Mesenteric fat pad (tissue), 1 donor: Measurements from ENCODE around the gene STK10. TPM values are rescaled to one million over a fixed set of nuclear protein-coding genes. Genes with fewer than 3 reads are reported as not detected.
"Not testable (repeated sequence)": the region's sequence is repeated elsewhere in the genome, so short reads cannot be mapped to it uniquely, and the experiment has no call there.

Experiments used
- DNase-seq: peaks from one replicate; pipeline ENCODE4 v3.0.0-alpha.2; 2020; ENCODE audit warnings: low spot score
- total RNA-seq: library from RNA; stranded (reverse); fragmentation: NEBNext Ultra II Directional; extraction: Animal tissue kit (Norgen Biotek cat#: 25700); gene quantifications from one replicate; pipeline ENCODE4 v1.2.1, GENCODE V29; 2021
- donor health status: DM: yes; HTN: yes; CAD: no.

STK10 gene
- total RNA-seq, 1 donor from 2014 or later: 82.2 TPM

DNA sequence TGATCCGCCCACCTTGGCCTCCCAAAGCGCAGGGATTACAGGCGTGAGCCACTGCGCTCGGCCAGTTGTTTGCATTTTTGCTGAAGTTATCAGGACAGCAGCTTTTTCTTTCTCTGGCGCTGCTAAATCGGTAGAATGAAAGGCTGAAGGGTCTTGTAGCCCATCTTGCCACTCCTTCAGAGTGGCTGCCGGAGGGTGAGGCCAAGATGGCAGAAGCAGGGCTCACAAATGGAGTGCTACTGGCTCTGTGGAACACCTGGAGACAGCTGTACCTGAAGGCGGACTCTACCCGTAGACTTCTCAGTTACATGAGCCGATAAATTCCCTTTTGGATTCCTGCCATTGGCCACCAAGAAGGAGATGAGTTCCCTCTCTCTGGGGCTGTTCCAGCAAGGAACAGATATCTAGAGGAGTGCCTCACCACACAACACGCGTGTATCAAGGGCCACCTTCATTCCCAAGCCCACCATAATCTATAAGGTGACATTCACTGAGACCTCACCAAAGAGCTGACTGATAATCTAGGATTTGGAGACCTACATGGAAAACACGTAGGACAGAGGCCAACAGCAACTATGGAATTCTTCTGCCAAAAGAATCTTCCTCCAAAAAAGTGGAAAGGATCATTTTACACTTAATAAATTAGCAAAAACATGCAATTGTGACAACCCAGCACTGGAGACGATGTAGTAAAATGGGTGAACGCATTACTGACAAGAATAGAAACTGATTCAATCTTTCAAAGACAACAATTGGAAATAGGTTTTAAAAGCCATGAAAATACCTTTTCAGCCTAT is 21.8 kb downstream of the STK10 start:
- DNase-seq: no peak

DNA sequence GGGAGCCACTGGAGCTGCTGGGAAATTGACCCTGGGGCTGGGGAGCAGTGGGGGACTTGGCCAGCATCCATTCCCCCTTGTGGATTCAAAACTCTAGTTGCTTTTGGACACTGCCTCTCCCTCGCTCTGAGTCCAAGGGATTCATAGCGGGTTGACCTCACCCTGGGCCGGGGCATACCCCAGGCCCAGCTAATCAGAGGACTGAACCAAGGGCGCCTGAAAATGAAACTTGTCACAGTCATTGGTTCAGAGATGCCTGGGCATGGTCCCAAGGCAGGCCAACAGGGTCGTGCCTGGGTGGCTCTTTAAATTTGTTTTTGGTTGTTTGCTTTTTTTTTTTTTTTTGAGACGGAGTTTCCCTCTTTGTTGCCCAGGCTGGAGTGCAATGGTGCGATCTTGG is 22.6 kb downstream of the STK10 start:
- no peak for DNase-seq

DNA sequence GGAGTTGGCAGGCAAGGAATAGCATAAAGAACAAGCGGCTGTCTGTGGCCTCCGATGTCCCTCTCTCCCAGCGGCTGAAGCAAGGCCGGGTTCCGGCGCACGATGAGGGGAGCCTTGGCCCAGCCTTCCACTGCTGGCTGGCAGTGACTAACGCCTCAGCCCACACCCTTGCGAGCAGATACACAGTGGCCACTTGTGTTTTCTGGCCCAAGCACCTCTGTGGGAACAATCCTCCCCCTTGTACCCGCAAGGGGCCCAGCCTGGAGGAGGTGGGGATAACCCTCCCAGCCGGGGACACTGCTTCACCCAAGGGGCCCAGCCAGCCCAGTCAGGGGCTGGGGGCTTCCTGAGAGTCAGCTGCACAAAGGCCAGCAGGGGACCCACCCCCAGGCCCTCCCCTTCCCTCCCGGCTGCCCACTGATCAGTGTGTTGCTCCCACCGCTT is 23.2 kb downstream of the STK10 start:
- no peak for DNase-seq

DNA sequence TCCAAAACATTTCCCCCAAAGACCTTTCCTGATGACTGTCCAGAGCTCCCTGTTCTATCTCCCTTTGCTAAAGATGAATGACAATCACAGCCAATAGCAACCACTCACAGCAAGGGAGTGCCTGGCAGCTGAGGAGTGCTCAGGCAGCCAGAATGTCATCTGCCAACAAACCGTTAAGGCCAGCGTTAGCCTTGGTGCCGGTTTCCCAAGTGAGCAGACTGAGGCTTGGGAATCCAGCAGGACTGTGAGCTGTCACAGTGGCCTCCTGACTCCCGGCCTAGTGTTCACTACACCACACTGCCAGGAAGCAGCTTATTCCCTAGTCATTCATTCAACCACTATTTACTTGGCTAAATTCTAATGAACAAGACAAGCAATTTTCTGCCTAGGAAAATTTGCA is 24.7 kb downstream of the STK10 start:
- DNase-seq: no peak

DNA sequence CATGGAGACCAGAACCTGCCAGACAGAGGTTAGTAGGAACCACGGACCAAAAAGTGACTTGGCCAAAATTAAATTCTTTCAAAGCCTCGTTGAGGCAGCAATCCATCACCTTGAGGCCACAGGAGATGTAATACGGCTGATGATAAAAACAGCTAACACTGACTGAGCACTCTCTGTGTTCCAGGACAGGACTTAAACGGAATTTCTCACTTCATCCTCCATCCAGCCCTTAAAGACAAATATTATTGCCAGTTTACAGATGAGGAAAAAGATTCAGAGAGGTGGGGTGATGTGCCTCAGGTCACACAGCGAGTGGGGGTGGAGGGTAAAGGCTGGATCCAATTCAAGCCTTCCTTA is 25.1 kb downstream of the STK10 start:
- DNase-seq: no peak

DNA sequence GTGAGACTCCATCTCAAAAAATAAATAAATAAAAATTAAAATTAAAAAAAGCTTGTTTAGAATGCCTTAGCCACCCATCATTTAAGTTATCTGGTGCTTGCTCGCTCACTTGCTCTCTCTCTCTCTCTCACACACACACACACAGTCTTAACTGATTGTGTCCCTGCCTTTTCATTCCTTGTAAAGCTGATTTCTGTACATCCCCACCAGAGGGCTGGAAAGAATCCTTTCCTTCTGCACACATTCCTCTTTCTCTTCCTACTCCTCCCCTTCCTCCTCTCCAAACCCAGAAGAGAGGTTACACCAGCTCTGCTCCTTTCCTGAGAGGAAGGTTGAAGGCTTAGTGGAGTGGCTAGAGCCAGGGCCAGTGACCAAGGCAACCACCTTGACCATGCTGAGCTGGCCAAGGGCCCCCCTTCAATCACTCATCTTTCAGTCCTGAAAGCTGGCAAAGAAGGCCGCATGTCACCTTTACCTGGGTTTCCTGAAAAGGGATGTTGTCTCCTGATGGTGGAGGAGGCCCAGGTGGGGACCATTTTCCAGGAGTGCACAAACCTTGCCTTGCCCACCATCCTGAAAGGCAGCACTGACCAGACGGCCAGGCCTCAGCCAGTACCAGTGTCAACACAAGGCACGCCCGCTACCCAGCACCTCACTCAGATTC is 25.6 kb downstream of the STK10 start:
- DNase-seq: no peak

DNA sequence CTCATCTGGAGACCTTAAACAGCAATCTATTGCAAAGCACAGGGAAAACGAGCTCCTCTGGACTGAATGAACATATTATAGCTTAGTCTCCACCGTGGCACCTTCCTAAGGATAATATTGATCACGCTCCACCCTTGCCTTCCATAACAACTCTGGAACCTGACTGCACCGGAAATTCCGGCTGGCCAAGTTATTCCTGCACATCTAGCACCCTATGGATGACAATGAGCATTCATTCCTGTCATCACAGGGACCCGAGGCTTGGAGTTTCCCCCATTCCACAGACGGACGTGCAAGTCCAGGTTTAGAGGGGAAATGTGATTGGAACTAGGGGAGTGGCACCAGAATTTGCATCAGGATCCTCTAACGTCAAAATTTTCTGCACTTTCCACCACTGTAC is 27.5 kb downstream of the STK10 start:
- no peak for DNase-seq

DNA sequence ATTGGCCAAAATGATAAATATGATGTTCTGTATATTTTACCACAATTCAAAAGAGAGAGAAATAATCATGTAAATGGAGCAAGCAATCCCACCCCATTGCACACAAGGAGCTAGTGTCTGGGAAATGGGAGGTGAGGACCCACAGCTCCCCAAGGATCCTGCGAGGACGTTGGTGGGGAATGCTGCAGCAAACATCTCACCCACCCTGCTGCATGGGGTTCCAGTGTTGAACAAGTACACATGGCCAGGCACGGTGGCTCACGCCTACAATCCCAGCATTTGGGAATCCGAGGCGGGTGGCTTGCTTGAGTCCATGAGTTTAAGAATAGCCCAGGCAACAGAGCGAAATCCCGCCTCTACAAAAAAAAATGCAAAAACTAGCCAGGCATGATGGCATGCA is 29.0 kb downstream of the STK10 start:
- no peak for DNase-seq

DNA sequence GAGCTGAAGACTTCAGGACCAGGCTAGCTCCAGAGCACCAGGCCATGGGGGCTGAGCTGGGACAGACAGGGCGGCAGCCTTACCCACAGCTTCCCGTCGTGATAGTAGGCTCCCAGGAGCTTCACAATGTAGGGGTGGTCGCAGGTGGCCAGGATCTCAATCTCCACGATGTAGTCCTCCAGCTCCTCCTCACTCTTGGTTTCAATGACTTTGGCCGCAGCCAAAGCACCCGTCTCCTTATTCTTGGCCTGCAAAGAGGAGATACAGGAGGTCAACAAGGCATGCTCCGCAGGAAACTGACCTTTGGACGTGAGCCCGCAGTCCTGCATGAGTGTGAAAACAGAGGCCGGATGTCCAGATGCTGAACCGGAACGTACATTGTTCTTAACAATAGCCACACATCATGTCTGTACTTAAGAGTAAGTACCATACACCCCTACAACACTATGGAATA is 31.5 kb downstream of the STK10 start:
- DNase-seq: no peak

DNA sequence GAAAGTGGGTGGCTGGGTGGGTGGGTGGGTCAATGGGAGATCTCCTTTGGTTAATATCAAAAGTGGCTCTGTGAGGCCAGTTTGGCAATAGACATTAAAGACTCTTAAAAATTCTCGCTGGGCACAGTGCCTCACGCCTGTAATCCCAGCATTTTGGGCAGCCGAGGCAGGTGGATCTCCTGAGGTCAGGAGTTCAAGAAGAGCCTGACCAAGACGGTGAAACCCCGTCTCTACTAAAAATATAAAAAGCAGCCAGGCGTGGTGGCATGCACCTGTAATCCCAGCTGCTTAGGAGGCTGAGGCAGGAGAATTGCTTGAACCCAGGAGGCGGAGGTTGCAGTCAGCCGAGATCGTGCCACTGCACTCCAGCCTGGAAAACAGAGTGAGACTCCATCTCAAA is 32.9 kb downstream of the STK10 start:
- not testable (repeated sequence) for DNase-seq

DNA sequence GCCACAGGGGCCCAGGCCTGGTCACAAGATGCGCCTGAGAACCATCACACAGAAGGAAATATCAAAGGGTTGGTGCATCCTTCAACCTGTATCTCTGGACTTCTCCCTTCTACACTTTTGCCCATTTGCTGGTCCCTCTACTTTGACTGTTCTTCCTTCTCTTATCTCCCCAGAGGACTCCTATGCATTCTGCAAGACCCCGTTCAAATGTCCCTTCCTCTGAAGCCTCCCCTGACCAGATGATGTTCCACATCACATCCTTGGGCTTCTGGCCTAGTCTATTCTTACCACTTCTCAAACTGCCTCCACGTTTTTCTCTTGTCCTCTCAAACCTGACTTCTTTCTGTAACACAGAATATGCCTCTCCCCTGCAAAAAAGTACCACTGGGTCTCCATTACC is 34.3 kb downstream of the STK10 start:
- no peak for DNase-seq

DNA sequence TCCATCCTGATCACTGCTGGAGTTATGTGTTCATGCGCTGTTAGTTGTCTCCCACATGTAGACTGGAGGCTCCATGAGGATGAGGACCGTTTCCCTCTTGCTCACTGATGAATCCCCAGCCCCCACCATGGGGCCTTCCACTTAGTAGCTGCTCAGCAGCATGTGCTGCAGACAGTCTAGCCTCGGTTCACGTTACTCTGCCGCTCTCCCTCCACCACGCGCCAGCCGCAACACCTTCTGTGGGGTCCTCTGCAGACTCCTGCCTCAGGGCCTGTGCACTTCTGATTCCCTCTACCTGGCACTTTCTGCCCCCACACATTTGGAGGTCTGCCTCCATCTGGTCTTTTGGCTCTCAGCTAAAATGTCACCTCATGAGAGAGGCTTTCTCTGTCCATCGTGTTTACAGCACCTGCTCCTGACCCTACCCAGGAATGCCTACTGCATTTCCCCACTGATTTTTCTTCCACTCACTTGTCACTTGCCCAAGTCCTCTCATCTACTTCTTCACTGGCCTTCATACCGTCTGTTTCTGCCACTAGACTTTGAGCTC is 36.3 kb downstream of the STK10 start:
- no peak for DNase-seq

DNA sequence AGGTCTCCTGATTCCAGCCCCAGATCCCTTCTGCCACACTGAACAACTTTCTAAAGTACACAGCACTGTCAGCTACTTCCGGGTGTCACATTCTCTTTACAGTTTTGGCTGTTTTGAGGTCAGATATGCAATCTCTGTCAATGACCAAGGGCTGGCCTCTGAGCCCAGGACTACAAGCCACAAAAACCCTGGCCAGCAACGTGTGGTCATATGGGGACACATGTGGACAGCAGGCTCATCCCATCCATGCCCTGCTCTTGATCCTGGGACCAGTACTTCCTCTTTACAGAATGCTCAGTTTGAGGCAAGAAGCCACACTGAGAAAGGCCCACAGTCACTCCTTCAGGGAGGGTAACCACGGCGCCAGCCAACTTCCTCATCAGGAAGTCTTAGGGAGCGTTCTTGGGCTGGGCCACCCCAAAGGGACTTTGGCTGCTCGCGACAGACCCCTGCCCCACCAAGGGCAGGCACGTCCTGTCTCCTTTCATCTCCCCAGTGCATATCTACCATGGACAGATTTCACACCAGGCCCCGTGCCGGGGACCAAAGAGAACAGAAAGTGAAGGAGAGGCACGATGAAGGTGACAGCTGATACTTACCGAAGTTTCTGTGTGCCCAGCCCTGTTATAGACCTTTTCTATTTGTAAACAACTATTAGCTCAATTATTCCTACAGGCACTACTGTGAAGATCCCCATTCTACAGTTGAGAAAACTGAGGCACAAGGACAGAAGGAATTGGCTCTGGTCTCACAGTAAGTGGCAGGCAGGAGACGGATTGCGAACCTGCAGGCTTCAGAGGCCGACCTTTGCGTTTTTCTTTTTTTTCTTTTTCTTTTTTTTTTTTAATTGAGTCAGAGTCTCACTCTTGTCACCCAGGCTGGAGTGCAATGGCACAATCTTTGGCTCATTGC is 37.3 kb downstream of the STK10 start:
- no peak for DNase-seq

DNA sequence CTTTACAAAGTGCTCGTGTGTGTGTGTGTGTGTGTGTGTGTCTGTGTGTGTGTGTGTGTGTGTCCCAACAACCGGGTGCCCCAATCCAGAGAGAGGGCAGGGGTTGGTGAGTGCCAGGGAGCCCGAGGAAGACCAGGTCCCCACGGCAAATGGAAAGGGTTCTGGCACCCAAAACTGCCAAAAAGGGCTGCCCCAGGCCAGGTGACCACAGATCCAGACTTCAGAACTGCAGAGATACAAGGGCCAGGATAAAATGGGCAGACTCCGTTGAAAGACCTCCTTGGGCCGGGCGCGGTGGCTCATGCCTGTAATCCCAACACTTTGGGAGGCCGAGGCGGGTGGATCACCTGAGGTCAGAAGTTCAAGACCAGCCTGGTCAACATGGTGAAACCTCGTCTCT is 38.5 kb downstream of the STK10 start:
- not testable (repeated sequence) for DNase-seq

DNA sequence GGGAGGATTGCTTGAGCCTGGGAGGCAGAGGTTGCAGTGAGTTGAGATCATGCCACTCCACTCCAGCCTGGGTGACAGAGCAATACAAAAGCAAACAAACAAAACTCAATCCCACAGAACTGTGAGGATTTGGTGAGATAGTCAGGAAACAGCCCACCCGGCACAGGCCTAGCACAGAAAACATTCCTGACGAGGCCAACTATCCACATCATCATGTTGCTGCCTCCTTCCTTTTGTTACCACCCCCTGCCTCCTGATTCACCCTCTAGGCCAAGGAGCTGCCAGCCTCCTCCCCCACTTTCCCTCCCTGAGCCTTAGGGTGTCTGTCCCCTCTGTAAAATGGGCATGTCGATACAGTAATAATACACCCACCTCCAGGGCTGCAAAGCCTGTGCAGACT is 39.0 kb downstream of the STK10 start:
- no peak for DNase-seq

DNA sequence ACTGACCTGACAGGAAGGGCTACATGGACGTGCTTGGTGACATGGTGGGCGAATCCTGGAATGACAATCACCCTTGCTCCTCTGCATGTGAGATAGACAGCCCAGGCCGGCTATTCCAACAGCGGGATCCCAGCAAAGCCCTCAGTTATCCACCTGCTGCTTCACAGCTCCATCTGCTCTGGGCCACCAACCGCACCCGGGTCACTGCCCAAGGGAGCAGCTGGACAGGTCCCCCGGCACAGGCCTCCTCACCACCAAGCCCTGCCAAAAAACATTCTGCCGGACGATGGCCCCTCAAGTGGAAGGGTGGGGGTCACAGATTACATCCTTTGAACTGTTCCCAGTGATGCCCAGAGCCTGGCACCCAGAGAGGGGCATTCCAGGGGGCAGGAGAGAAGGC is 39.6 kb downstream of the STK10 start:
- no peak for DNase-seq

DNA sequence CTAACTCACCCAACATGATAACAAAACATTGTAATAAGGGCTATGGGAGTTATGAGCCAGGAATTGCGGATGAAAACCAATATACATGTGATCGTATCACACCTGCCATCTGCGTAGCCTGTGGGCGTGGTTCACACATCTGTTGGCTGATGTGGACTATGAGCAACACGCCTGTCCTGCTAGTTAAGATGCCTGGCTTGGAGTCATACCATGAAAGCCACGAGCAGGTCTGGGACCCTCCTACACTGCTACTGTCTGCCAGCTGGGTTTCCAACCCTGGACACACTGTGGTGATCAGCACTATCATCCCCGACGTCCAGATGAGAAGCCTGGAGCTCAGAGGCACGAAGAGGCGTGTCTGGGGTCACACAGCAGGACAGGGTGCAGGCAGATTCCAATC is 40.2 kb downstream of the STK10 start:
- DNase-seq: no peak

DNA sequence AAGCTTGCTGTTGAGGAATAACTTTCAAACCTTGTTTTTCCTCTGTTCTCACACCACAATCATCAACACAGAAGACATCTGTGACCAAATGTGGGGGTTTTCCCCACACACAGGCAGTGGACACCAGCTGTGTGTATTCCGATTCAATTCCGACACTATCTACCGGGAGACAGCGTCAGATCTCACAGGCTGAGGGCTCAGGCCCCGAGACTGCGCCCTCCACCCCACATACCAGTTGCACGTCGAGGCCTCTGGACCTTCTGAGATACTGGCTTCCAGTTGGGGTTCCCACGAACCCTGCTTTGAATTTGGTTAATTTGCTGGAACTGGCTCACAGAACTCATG is 41.3 kb downstream of the STK10 start:
- no peak for DNase-seq

DNA sequence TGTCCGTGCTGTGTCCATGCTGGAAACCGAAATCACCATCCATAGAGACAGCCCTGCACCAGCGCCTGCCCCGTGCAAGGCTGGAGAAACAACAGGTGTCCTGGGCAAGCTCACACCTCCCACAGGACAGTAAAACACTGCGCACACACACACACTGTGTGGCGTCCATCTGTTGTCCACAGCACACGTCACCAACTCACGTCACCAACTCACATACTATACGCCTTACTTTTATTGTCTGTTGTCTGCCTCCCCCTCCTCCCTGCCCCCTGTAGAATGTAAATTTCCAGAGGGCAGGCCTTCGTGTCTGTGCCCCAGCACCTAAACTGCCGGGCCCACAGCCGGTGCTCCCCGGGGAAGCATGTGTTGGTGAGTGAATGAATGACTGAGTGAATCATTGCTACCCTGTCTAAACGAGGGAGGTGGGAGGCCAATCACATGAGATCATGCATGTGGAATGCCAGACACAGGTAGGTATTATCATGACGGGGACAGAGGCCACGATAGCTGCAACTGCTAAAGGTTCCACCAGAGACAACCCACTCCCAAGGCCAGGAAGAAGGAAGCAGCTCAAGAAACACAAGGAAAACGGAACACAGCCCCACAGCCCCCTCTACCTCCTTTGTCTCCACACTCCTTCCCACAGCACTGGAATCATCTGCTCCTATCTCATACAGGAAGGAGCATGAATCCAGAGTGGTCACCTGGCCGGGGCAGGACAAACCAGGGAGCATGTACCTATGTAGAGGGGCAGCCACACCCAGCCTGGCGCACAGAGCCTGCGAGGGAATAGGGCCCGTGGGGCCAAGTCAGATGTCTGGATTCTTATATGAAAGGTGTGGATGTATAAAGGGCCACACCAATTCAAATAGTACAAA is 41.9 kb downstream of the STK10 start:
- no peak for DNase-seq
